Peyer's patch (tissue), 4 donors: Measurements from ENCODE around the gene PSIP1. TPM values are rescaled to one million over a fixed set of nuclear protein-coding genes. Genes with fewer than 3 reads are reported as not detected.
"Not testable (repeated sequence)": the region's sequence is repeated elsewhere in the genome, so short reads cannot be mapped to it uniquely, and the experiment has no call there.

ENCODE experiments used
- DNase-seq, 3 donors: peaks; one replicate each; pipeline ENCODE4 v3.0.0-alpha.2; 2017 to 2019
- H3K27ac ChIP-seq, 4 donors: fragments of 200-600 bp; sonication (generic); one replicate each; pipeline ENCODE4 v1.5.1; 2016 to 2019
- H3K27me3 ChIP-seq, 2 donors: fragments of 200-600 bp; sonication (generic); one replicate each; pipeline ENCODE4 v1.5.1; 2019
- H3K36me3 ChIP-seq, 3 donors: fragments of 200-600 bp; sonication (generic); one replicate each; pipeline ENCODE4 v1.5.1; 2016 to 2019
- H3K4me1 ChIP-seq, 4 donors: fragments of 200-600 bp; sonication (generic); one replicate each; pipeline ENCODE4 v1.5.1; 2016 to 2019
- H3K4me3 ChIP-seq, 4 donors: fragments of 200-600 bp; sonication (generic); 1 replicate in 3 of 4; 2 replicates in 1 of 4; pipeline ENCODE4 v1.5.1; 2016 to 2019; ENCODE audit warnings: mild to moderate bottlenecking in 1 of 4
- H3K9me3 ChIP-seq, 4 donors: fragments of 200-600 bp; sonication (generic); one replicate each; pipeline ENCODE4 v1.5.1; 2016 to 2019; ENCODE audit warnings: mild to moderate bottlenecking in 1 of 4
- CTCF ChIP-seq, 6 experiments: fragments of 450-650 bp in 4 of 6; fragments of 200-600 bp in 2 of 6; sonication (generic) in 1 of 6; IDR thresholded peaks; one replicate each; pipeline ENCODE4 v1.5.1; 2017 to 2019; ENCODE audit warnings: antibody characterized with exemption in 6 of 6, mild to moderate bottlenecking in 3 of 6, moderate library complexity in 1 of 6
- POLR2A ChIP-seq, 2 donors: fragments of 450-650 bp; IDR thresholded peaks; one replicate each; pipeline ENCODE4 v1.5.1; 2017; ENCODE audit warnings: antibody characterized with exemption in 2 of 2, mild to moderate bottlenecking in 2 of 2, moderate library complexity in 2 of 2
- total RNA-seq, 4 donors: library from RNA; depleted of rRNA; stranded (reverse); fragments of >200 nt; gene quantifications; one replicate each; pipeline ENCODE4 v1.1.0, GENCODE V29; 2016

PSIP1 gene
- total RNA-seq, 4 donors from 2014 or later: 20.2 to 71.0 (median 25.7) TPM

DNA sequence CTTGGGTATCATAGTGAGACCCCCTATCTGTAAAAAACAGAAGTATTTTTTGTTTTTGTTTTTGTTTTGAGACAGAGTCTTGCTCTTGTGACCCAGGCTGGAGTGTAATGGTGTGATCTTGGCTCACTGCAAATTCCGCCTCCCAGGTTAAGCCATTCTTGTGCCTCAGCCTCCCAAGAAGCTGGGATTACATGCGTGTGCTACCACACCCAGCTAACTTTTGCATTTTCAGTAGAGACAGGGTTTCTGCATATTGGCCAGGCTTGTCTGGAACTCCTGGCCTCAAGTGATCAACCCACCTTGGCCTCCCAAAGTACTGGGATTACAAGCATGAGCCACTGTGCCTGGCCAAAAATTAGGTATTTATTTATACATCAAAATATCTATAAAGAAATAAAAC is 31.9 kb upstream of the PSIP1 start:
- H3K9me3 ChIP-seq: no peaks in the 10 kb centered on the region
- no peaks in the 10 kb centered on the region for H3K36me3 ChIP-seq
- DNase-seq: no peak
- TF ChIP-seq CTCF (IDR thresholded peaks at IDR 0.05) (no peak), POLR2A (IDR thresholded peaks at IDR 0.05) (no peak)
- no peaks in the 10 kb centered on the region for H3K27me3 ChIP-seq
- no peaks in the 10 kb centered on the region for H3K4me1 ChIP-seq
- H3K4me3 ChIP-seq: no peak overlapping the region
- H3K27ac ChIP-seq: no peak overlapping the region

DNA sequence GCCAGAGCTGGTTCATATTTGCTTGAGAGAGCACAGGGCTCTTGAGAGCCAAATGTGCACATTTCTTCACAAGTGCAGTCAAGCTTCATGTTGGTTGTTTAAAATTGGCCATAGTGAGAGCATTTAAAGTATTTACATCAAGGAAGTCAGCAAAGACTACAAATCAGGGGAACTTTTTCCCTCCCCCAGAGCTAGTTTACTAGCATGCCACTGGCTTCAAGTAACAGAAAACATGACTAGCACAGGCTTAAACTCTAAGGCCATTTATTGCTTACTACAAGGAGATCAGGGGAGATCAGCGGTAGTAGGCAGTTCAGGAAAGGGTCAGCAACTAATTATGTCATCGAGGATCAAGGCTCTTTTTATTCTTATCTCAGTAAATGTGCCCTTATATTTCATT is 31.1 kb upstream of the PSIP1 start:
- H3K4me3 ChIP-seq: no peak overlapping the region
- DNase-seq: no peak
- TF ChIP-seq POLR2A (IDR thresholded peaks at IDR 0.05) (no peak), CTCF (IDR thresholded peaks at IDR 0.05) (no peak)

DNA sequence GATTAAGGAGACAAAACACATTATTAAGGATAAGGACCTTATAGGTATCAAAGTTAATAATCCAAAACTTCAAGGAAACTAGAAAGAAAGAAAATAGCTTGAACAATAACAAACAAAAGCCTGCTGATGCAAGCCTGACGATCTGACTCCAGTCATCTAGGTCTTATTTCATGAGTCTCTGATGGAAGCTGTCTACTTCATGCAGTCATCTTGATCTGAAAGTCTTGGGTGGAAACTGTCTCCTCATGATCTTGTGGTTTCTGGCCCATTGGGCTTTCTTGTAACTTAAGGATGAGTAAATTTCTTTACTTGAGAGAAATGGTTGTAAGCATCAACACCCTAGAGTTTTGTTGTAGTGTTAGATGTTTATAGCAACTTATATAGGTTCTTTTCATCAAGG is 20.6 kb upstream of the PSIP1 start:
- H3K27me3 ChIP-seq: no peaks in the 10 kb centered on the region
- no peak overlapping the region for H3K27ac ChIP-seq
- H3K4me1 ChIP-seq: no peaks in the 10 kb centered on the region
- no peaks in the 10 kb centered on the region for H3K9me3 ChIP-seq
- TF ChIP-seq POLR2A (IDR thresholded peaks at IDR 0.05) (no peak), CTCF (IDR thresholded peaks at IDR 0.05) (no peak)
- no peak for DNase-seq
- no peaks in the 10 kb centered on the region for H3K36me3 ChIP-seq
- H3K4me3 ChIP-seq: no peak overlapping the region

More for the DNA sequence above, 31.1 kb upstream of the PSIP1 start:
- no peak overlapping the region for H3K27ac ChIP-seq
- no peaks in the 10 kb centered on the region for H3K9me3 ChIP-seq
- H3K36me3 ChIP-seq: no peaks in the 10 kb centered on the region
- H3K27me3 ChIP-seq: no peaks in the 10 kb centered on the region
- H3K4me1 ChIP-seq: no peaks in the 10 kb centered on the region

- DNase-seq: no peak
- Histone ChIP-seq H3K36me3 (no peaks in the 10 kb centered on the region), H3K27me3 (no peaks in the 10 kb centered on the region), H3K4me1 (no peaks in the 10 kb centered on the region), H3K4me3 (no peak overlapping the region), H3K27ac (no peak overlapping the region), H3K9me3 (no peaks in the 10 kb centered on the region)
- TF ChIP-seq CTCF (IDR thresholded peaks at IDR 0.05): no peak
- no peak for TF ChIP-seq POLR2A (IDR thresholded peaks at IDR 0.05)
Observed at GRCh38 chr9:15529566-15530324, 19.0 kb upstream of the PSIP1 start.

GRCh38 chr9:15527035-15527434 is 16.3 kb upstream of the PSIP1 start:
- not testable (repeated sequence) for H3K4me1 ChIP-seq, H3K27ac ChIP-seq, H3K36me3 ChIP-seq, H3K27me3 ChIP-seq, H3K9me3 ChIP-seq, DNase-seq, H3K4me3 ChIP-seq

- H3K4me1 ChIP-seq: no peaks in the 10 kb centered on the region
- DNase-seq: no peak
- no peaks in the 10 kb centered on the region for H3K27me3 ChIP-seq
- no peaks in the 10 kb centered on the region for H3K36me3 ChIP-seq
- H3K9me3 ChIP-seq: no peaks in the 10 kb centered on the region
- TF ChIP-seq POLR2A (IDR thresholded peaks at IDR 0.05) (no peak), CTCF (IDR thresholded peaks at IDR 0.05) (no peak)
- no peak overlapping the region for H3K4me3 ChIP-seq
- H3K27ac ChIP-seq: no peak overlapping the region
Observed at GRCh38 chr9:15525958-15526357, 15.2 kb upstream of the PSIP1 start.
